ENCODE data around the gene FERMT2.

- TF ChIP-seq EZH2 (IDR thresholded peaks at IDR 0.05): no peak
- no peak for TF ChIP-seq POLR2AphosphoS5 (IDR thresholded peaks at IDR 0.05; ENCODE audit: borderline replicate concordance, low read depth, low read length)
- no peak for TF ChIP-seq FOXP2 (optimal IDR thresholded peaks at IDR 0.05; ENCODE audit: control extremely low read depth, extremely low read length, insufficient read depth)
Measured at GRCh38 chr14:52875707-52876106, 75.1 kb downstream of the FERMT2 start.

All from SK-N-MC (cell line).